ENCODE results near the gene GOPC. TPM values are rescaled to one million over a fixed set of nuclear protein-coding genes. Genes with fewer than 3 reads are reported as not detected.

GOPC gene
- total and polyA plus RNA-seq, 2 of the 8 experiments (the other 6 are each of a cell fraction or from before 2014, with no cell fraction given): 5.3 to 19.4 TPM

GRCh38 chr6:117561128-117561527 lies 41.2 kb downstream of the GOPC start (continued):
- no peak for TF ChIP-seq SIN3A (conservative IDR thresholded peaks at IDR 0.05 in 1 of 2, IDR thresholded peaks at IDR 0.05 in 1 of 2; ENCODE audit: low read depth in 1 of 2, low read length in 2 of 2)
- no peak for TF ChIP-seq SRF (IDR thresholded peaks at IDR 0.05; ENCODE audit: low read depth, low read length)
- no peak for TF ChIP-seq SUZ12 (IDR thresholded peaks at IDR 0.05; ENCODE audit: low read length)
- no peak for TF ChIP-seq SIRT6 (IDR thresholded peaks at IDR 0.05; ENCODE audit: low read length)
